ENCODE measurements around the gene SPATA12.

- no peak for TF ChIP-seq CTCF (conservative IDR thresholded peaks at IDR 0.05; ENCODE audit: low read depth in 2 of 2)
- no peak for TF ChIP-seq POLR2AphosphoS5 (IDR thresholded peaks at IDR 0.05; ENCODE audit: low read depth)
- no peak for TF ChIP-seq EZH2 (IDR thresholded peaks at IDR 0.05; ENCODE audit: low read depth, unreplicated experiment)
- no peak for TF ChIP-seq REST (IDR thresholded peaks at IDR 0.05; ENCODE audit: unreplicated experiment)
- TF ChIP-seq JUNB (IDR thresholded peaks at IDR 0.05; ENCODE audit: unreplicated experiment): no peak
- TF ChIP-seq EZH2phosphoT487 (IDR thresholded peaks at IDR 0.05; ENCODE audit: unreplicated experiment): no peak
Measured at GRCh38 chr3:57048728-57049127, 11.7 kb upstream of the SPATA12 start.

Measured in GM23338 (cell line).